ENCODE results near the gene ASXL1. TPM values are rescaled to one million over a fixed set of nuclear protein-coding genes. Genes with fewer than 3 reads are reported as not detected.

The ASXL1 gene
- total RNA-seq, 1 donor from 2014 or later, result 133 TPM

- intact Hi-C loops (cut with micrococcal nuclease), result loop anchor here (10.0 kb wide), 1 partner anchor 453 kb away; no protein-coding TSS in a partner anchor
Measured at GRCh38 chr20:32488066-32488838, 130.1 kb downstream of the ASXL1 start.

Other genes starting within 250 kb of the ASXL1 start
- gene TM9SF4, start 248.6 kb upstream of the ASXL1 start, total RNA-seq, result 44.3 and 44.4 TPM in 2 replicates
- gene PLAGL2, start 150.6 kb upstream of the ASXL1 start, total RNA-seq, result 35.0 and 35.5 TPM in 2 replicates
- gene POFUT1, start 150.5 kb upstream of the ASXL1 start, total RNA-seq, result 28.0 and 33.7 TPM in 2 replicates
- 25.4 and 26.9 TPM in 2 replicates for gene KIF3B, start 80.7 kb upstream of the ASXL1 start, total RNA-seq
- gene NOL4L, start 227.0 kb downstream of the ASXL1 start, total RNA-seq, result 26.0 and 27.9 TPM in 2 replicates